OCI-LY7 (cell line): ENCODE measurements around the gene AGBL4. TPM values are rescaled to one million over a fixed set of nuclear protein-coding genes. Genes with fewer than 3 reads are reported as not detected.

ENCODE experiments used
- BruUV-seq: library from RNA; stranded (reverse); fragments of 400-500 nt; replicated peaks from 2 replicates; lab custom pipeline; 2021; lab: Mats Ljungman, UMichigan
- CTCF ChIA-PET: fragments of 300-600 bp; sonication (Branson Sonifier 250); formaldehyde crosslinking; loops from one replicate; lab custom pipeline; 2022; ENCODE audit warnings: antibody characterized with exemption; ENCODE audit not compliant: unreplicated experiment; lab: Charles Lee
- POLR2A ChIA-PET: fragments of 300-600 bp; sonication (Branson Sonifier 250); formaldehyde crosslinking; loops from one replicate; lab custom pipeline; 2022; ENCODE audit warnings: antibody characterized with exemption; lab: Charles Lee
- DNase-seq: peaks from one replicate; pipeline ENCODE4 v3.0.0-alpha.2; 2015; ENCODE audit warnings: low spot score
- H2AFZ ChIP-seq: fragments of 200-600 bp; sonication (generic), shearing (Covaris generic); 2 replicates; pipeline ENCODE4 v1.6.1; 2014; ENCODE audit warnings: mild to moderate bottlenecking, antibody characterized with exemption, low read length, moderate library complexity
- H3K27ac ChIP-seq: fragments of 200-600 bp; sonication (generic); 2 replicates; pipeline ENCODE4 v1.5.1; 2014; ENCODE audit warnings: mixed run types, low read depth, mild to moderate bottlenecking, moderate library complexity, low read length, inconsistent platforms; ENCODE audit not compliant: poor library complexity, severe bottlenecking
- H3K36me3 ChIP-seq: fragments of 200-600 bp; sonication (generic); 2 replicates; pipeline ENCODE4 v1.6.1; 2014; ENCODE audit warnings: mild to moderate bottlenecking, antibody characterized with exemption, low read length, moderate library complexity, mixed read lengths; ENCODE audit not compliant: insufficient read depth
- H3K4me1 ChIP-seq: fragments of 200-600 bp; sonication (generic); 2 replicates; pipeline ENCODE4 v1.5.1; 2014; ENCODE audit warnings: mild to moderate bottlenecking, low read length; ENCODE audit not compliant: insufficient read depth, poor library complexity, severe bottlenecking
- H3K4me2 ChIP-seq: fragments of 200-600 bp; sonication (generic); 2 replicates; pipeline ENCODE4 v1.6.1; 2014; ENCODE audit warnings: mild to moderate bottlenecking, low read length
- H3K4me3 ChIP-seq: fragments of 200-600 bp; sonication (generic); 2 replicates; pipeline ENCODE4 v1.5.1; 2014; ENCODE audit warnings: mild to moderate bottlenecking, low read depth, low read length; ENCODE audit not compliant: poor library complexity, severe bottlenecking
- H3K79me2 ChIP-seq: fragments of 200-600 bp; sonication (generic); 2 replicates; pipeline ENCODE4 v1.6.1; 2016; ENCODE audit warnings: low read depth, mild to moderate bottlenecking, low read length, moderate library complexity, mixed read lengths; ENCODE audit not compliant: insufficient read depth
- H3K9me2 ChIP-seq: fragments of 200-600 bp; sonication (generic); 2 replicates; pipeline ENCODE4 v1.6.1; 2016; ENCODE audit warnings: mild to moderate bottlenecking, low read length, mixed read lengths; ENCODE audit not compliant: insufficient read depth
- H3K9me3 ChIP-seq: fragments of 200-600 bp; sonication (generic); 2 replicates; pipeline ENCODE4 v1.6.1; 2014; ENCODE audit warnings: mild to moderate bottlenecking, mixed run types, low read length, mixed read lengths
- H4K20me1 ChIP-seq: fragments of 200-600 bp; sonication (generic); 2 replicates; pipeline ENCODE4 v1.6.1; 2014; ENCODE audit warnings: mild to moderate bottlenecking, antibody characterized with exemption, low read length, moderate library complexity, mixed read lengths; ENCODE audit not compliant: insufficient read depth
- EZH2phosphoT487 ChIP-seq: fragments of 200-600 bp; sonication (generic); IDR thresholded peaks from 2 replicates; pipeline ENCODE4 v1.6.1; 2018; ENCODE audit warnings: low read depth, borderline replicate concordance, mild to moderate bottlenecking, mixed run types, antibody characterized with exemption, low read length, moderate library complexity, mixed read lengths
- intact Hi-C: fragments of 100-400 bp; cut with micrococcal nuclease; formaldehyde crosslinking; loops from one replicate; pipeline ENCODE4 v1.10.0; 2022; ENCODE audit not compliant: unreplicated experiment
- total RNA-seq, 2 experiments: library from RNA; depleted of rRNA in 1 of 2; stranded (reverse); fragments of >200 nt in 1 of 2; shearing (Covaris generic) in 1 of 2; gene quantifications; 2 replicates each; pipeline ENCODE4 v1.2.3, GENCODE V29; 2014 to 2022
- TF ChIP-seq, protein P1 (sequence below): fragments of 200-600 bp; sonication (generic); conservative IDR thresholded peaks from 2 replicates; pipeline ENCODE4 v1.5.1; 2014; ENCODE audit warnings: mild to moderate bottlenecking, antibody characterized with exemption, low read length, moderate library complexity, mixed read lengths

Gene AGBL4
- total RNA-seq, 2 experiments from 2014 or later: not detected

DNA sequence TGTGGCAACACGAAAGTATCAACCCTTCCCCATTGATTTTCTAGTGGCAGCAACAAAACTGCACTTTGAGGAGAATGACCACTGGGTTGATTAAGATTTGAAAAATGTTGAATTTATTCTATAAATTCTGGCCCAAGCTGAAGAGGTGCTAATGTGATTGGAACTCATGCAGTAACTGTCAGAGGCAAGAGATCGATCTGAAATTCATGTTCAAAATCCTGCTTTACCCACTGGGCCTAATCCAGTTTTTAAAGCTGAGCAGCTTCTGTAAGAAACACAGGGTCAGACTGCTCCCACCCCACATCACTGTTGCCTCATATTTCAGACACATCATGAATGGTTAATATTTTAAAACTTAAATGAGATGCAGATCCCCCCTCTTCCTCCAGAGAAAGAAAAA lies 629.6 kb downstream of the AGBL4 start:
- CTCF ChIA-PET: no interaction called here
- Histone ChIP-seq H3K4me3 (no peak overlapping the region), H3K9me3 (no peaks in the 10 kb centered on the region), H3K9me2 (no peaks in the 10 kb centered on the region), H3K36me3 (no peaks in the 10 kb centered on the region), H2AFZ (no peak overlapping the region), H3K4me2 (no peak overlapping the region), H4K20me1 (no peaks in the 10 kb centered on the region), H3K27ac (no peak overlapping the region), H3K79me2 (no peaks in the 10 kb centered on the region), H3K4me1 (no peaks in the 10 kb centered on the region)
- no peak for DNase-seq
- TF ChIP-seq, protein P1, sequence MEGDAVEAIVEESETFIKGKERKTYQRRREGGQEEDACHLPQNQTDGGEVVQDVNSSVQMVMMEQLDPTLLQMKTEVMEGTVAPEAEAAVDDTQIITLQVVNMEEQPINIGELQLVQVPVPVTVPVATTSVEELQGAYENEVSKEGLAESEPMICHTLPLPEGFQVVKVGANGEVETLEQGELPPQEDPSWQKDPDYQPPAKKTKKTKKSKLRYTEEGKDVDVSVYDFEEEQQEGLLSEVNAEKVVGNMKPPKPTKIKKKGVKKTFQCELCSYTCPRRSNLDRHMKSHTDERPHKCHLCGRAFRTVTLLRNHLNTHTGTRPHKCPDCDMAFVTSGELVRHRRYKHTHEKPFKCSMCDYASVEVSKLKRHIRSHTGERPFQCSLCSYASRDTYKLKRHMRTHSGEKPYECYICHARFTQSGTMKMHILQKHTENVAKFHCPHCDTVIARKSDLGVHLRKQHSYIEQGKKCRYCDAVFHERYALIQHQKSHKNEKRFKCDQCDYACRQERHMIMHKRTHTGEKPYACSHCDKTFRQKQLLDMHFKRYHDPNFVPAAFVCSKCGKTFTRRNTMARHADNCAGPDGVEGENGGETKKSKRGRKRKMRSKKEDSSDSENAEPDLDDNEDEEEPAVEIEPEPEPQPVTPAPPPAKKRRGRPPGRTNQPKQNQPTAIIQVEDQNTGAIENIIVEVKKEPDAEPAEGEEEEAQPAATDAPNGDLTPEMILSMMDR: no peak
- TF ChIP-seq EZH2phosphoT487: no peak
- intact Hi-C loops: no loop called here
- BruUV-seq: no TSS peak
- POLR2A ChIA-PET: no interaction called here

- POLR2A ChIA-PET: no interaction called here
- H3K4me2 ChIP-seq: no peak overlapping the region
Observed at GRCh38 chr1:49389699-49390098, 634.1 kb downstream of the AGBL4 start.

DNA sequence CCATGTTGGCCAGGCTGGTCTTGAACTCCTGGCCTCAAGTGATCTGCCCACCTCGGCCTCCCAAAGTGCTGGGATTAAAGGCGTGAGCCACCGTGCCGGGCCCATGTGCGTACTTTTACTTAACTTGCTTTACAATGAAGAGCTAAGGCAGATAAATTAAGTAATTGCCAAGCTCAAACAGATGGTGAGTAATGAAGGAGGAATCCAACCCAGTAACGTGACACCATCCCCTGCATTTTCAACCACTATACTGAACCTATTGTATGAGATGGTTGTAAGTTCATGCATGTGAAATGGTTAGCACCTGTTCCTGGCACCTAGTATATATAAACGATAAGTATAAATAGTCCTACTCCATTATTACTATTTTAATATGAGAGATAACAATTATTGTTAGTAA lies 659.1 kb downstream of the AGBL4 start:
- TF ChIP-seq, protein P1: no peak
- no peak for TF ChIP-seq EZH2phosphoT487
- Histone ChIP-seq H3K27ac (no peak overlapping the region), H3K4me2 (no peak overlapping the region), H3K36me3 (no peaks in the 10 kb centered on the region), H4K20me1 (no peaks in the 10 kb centered on the region), H3K4me1 (no peaks in the 10 kb centered on the region), H3K4me3 (no peak overlapping the region), H3K79me2 (no peaks in the 10 kb centered on the region), H3K9me3 (no peaks in the 10 kb centered on the region), H3K9me2 (no peaks in the 10 kb centered on the region), H2AFZ (no peak overlapping the region)
- ChIA-PET CTCF (no interaction called here), POLR2A (no interaction called here)
- intact Hi-C loops: no loop called here
- BruUV-seq: no TSS peak
- no peak for DNase-seq

More at GRCh38 chr1:49389699-49390098, 634.1 kb downstream of the AGBL4 start:
- H3K4me1 ChIP-seq: no peaks in the 10 kb centered on the region
- no peak for DNase-seq
- H3K27ac ChIP-seq: no peak overlapping the region
- no peak overlapping the region for H2AFZ ChIP-seq
- TF ChIP-seq EZH2phosphoT487: no peak
- TF ChIP-seq, protein P1: no peak
- H3K4me3 ChIP-seq: no peak overlapping the region
- H4K20me1 ChIP-seq: no peaks in the 10 kb centered on the region
- H3K9me2 ChIP-seq: no peaks in the 10 kb centered on the region
- intact Hi-C loops: no loop called here
- no TSS peak for BruUV-seq
- no peaks in the 10 kb centered on the region for H3K9me3 ChIP-seq
- H3K36me3 ChIP-seq: no peaks in the 10 kb centered on the region
- CTCF ChIA-PET: no interaction called here
- no peaks in the 10 kb centered on the region for H3K79me2 ChIP-seq
